Measurements from ENCODE around the gene VPS26C. TPM values are rescaled to one million over a fixed set of nuclear protein-coding genes. Genes with fewer than 3 reads are reported as not detected.

The VPS26C gene
- total and polyA plus RNA-seq, 10 of the 15 experiments (the other 5 are each of a cell fraction or from before 2014, with no cell fraction given), result 32.5 to 65.1 (median 48.0) TPM

- RAD21 ChIA-PET (ENCODE audit: unreplicated experiment), result no interaction called here
- BruUV-seq (replicated peaks), result no TSS peak
- SMC1A ChIA-PET (ENCODE audit: uncharacterized antibody, unreplicated experiment), result no interaction called here
- Histone ChIP-seq H3K27me3 (replicated peaks in 1 of 2; ENCODE audit: control insufficient read depth in 2 of 2, insufficient read depth in 2 of 2, low read length in 1 of 2) (no peaks in the 10 kb centered on the region), H3K9me3 (replicated peaks; ENCODE audit: control insufficient read depth, insufficient read depth, low read length) (no peaks in the 10 kb centered on the region), H3K4me2 (ENCODE audit: control insufficient read depth, insufficient read depth) (no peak overlapping the region), H4K20me1 (ENCODE audit: control insufficient read depth, insufficient read depth) (no peaks in the 10 kb centered on the region), H3K27ac (ENCODE audit: control insufficient read depth, insufficient read depth) (no peak overlapping the region), H3K4me1 (ENCODE audit: control insufficient read depth, insufficient read depth, low read length) (0 out of 2 replicates have a peak, but pooled peaks cover 5% of the 10 kb centered on the region), H3K79me2 (ENCODE audit: control insufficient read depth, insufficient read depth, low read length) (no peaks in the 10 kb centered on the region), H3K4me3 (no peak overlapping the region), H3K9ac (ENCODE audit: control insufficient read depth, insufficient read depth, low read length) (no peak overlapping the region), H2AFZ (ENCODE audit: control insufficient read depth, low read depth, low read length) (no peak overlapping the region), H3K36me3 (ENCODE audit: control insufficient read depth in 2 of 2, insufficient read depth in 2 of 2, low read length in 1 of 2) (peaks cover 0 to 3% of the 10 kb centered on the region in 2 experiments)
- 97% methylated on average over 6 of the region's 6 CpGs for WGBS (ENCODE audit: insufficient coverage, insufficient replicate concordance, low lambda C conversion rate, missing lambda C conversion rate)
- FAIRE-seq (no peak), ATAC-seq (no peak), DNase-seq (ENCODE audit: low read depth, low spot score) (no peak)
- CTCF ChIA-PET, result no interaction called here
- POLR2A ChIA-PET, result no interaction called here
- in situ Hi-C loops (cut with MboI) (no loop called here), intact Hi-C loops (cut with micrococcal nuclease; ENCODE audit: unreplicated experiment) (no loop called here)
- TF ChIP-seq JUND (IDR thresholded peaks at IDR 0.05; ENCODE audit: low read depth, low read length) (no peak), ASH2L (IDR thresholded peaks at IDR 0.05; ENCODE audit: borderline replicate concordance, low read depth) (no peak), ZZZ3 (IDR thresholded peaks at IDR 0.05; ENCODE audit: control insufficient read depth, insufficient read length, low read depth) (no peak), HCFC1 (IDR thresholded peaks at IDR 0.05; ENCODE audit: low read length) (no peak), PML (IDR thresholded peaks at IDR 0.05; ENCODE audit: low read length) (no peak), IKZF2 (IDR thresholded peaks at IDR 0.05) (no peak), RBBP5 (conservative IDR thresholded peaks at IDR 0.05) (no peak), GABPA (IDR thresholded peaks at IDR 0.05; ENCODE audit: low read depth) (no peak), STAT1 (conservative IDR thresholded peaks at IDR 0.05) (no peak), PKNOX1 (IDR thresholded peaks at IDR 0.05) (no peak), FOXM1 (IDR thresholded peaks at IDR 0.05; ENCODE audit: low read depth, low read length) (no peak), POLR2AphosphoS2 (IDR thresholded peaks at IDR 0.05; ENCODE audit: low read depth, low read length) (no peak), NR2F1 (conservative IDR thresholded peaks at IDR 0.05) (no peak), ZNF592 (IDR thresholded peaks at IDR 0.05) (no peak), MAX (IDR thresholded peaks at IDR 0.05; ENCODE audit: low read depth, low read length) (no peak), LARP7 (IDR thresholded peaks at IDR 0.05) (no peak), CHD1 (IDR thresholded peaks at IDR 0.05; ENCODE audit: low read depth, low read length) (no peak), ZBTB33 (IDR thresholded peaks at IDR 0.05) (no peak)
Measured at GRCh38 chr21:37182222-37182621, 84.9 kb downstream of the VPS26C start.
